NCI-H345 treated with DMSO at 0.1 percent for 48 hours (cell line): ENCODE measurements around the gene MAPK4.
A peak's percentile ranks its signal among the peaks of the same experiment; 100 is the strongest.
"Not testable (repeated sequence)": the region's sequence is repeated elsewhere in the genome, so short reads cannot be mapped to it uniquely, and the experiment has no call there.

Source experiments
- DNase-seq: peaks from one replicate; lab custom pipeline; 2025; ENCODE audit not compliant: unreplicated experiment; lab: John Stamatoyannopoulos, UW

MAPK4 gene

GRCh38 chr18:50559752-50560680 lies at the start of gene MAPK4:
MAPK4 (plus strand) TSS chr18:50560087; CDS start chr18:50663959, 103,872 bp downstream.
- peak; percentile 24 for DNase-seq

- DNase-seq = not testable (repeated sequence)
Measured at GRCh38 chr18:50517277-50517676, 42.6 kb upstream of the MAPK4 start.

- no peak for DNase-seq
Measured at GRCh38 chr18:50518787-50519546, 40.9 kb upstream of the MAPK4 start.

GRCh38 chr18:50523165-50523564 lies 36.7 kb upstream of the MAPK4 start:
- DNase-seq = no peak

GRCh38 chr18:50527636-50528307 lies 32.1 kb upstream of the MAPK4 start:
- no peak for DNase-seq

- no peak for DNase-seq
Measured at GRCh38 chr18:50528806-50529205, 31.1 kb upstream of the MAPK4 start.

GRCh38 chr18:50533822-50534221 lies 26.1 kb upstream of the MAPK4 start:
- not testable (repeated sequence) for DNase-seq

GRCh38 chr18:50544476-50544875 lies 15.4 kb upstream of the MAPK4 start:
- not testable (repeated sequence) for DNase-seq

GRCh38 chr18:50545936-50546335 lies 14.0 kb upstream of the MAPK4 start:
- DNase-seq = no peak

- no peak for DNase-seq
Measured at GRCh38 chr18:50548160-50548559, 11.7 kb upstream of the MAPK4 start.

- DNase-seq = not testable (repeated sequence)
Measured at GRCh38 chr18:50551651-50552050, 8.2 kb upstream of the MAPK4 start.

- DNase-seq = no peak
Measured at GRCh38 chr18:50558157-50558556, 1.7 kb upstream of the MAPK4 start.

- no peak for DNase-seq
Measured at GRCh38 chr18:50558948-50559751, 737 bp upstream of the MAPK4 start.

- DNase-seq = no peak
Measured at GRCh38 chr18:50560681-50561629, 1.1 kb downstream of the MAPK4 start.

GRCh38 chr18:50562258-50562657 lies 2.4 kb downstream of the MAPK4 start:
- not testable (repeated sequence) for DNase-seq

GRCh38 chr18:50562686-50563085 lies 2.8 kb downstream of the MAPK4 start:
- no peak for DNase-seq

- no peak for DNase-seq
Measured at GRCh38 chr18:50563376-50563775, 3.5 kb downstream of the MAPK4 start.

- no peak for DNase-seq
Measured at GRCh38 chr18:50569930-50570329, 10.0 kb downstream of the MAPK4 start.

GRCh38 chr18:50571606-50572005 lies 11.7 kb downstream of the MAPK4 start:
- no peak for DNase-seq
